Activated T-cell treated with anti-CD3 and anti-CD28 coated beads, Interleukin-2, amount 50 U/mL, for 4 hours (primary cell): Measurements from ENCODE around the gene FTO. TPM values are rescaled to one million over a fixed set of nuclear protein-coding genes. Genes with fewer than 3 reads are reported as not detected.

Experiments used
- ATAC-seq, 2 donors: fragments of 200-7000 bp; cut with Tn5 transposase; one replicate each; pipeline ENCODE4 v1.10.0; 2021
- DNase-seq: peaks from one replicate; pipeline ENCODE4 v3.0.0-alpha.2; 2020
- H3K27me3 Mint-ChIP-seq: one replicate; pipeline ENCODE4 v1.8.0; 2021; ENCODE audit warnings: low read depth, mixed read lengths
- H3K36me3 Mint-ChIP-seq: one replicate; pipeline ENCODE4 v1.8.0; 2022; ENCODE audit warnings: mixed read lengths; ENCODE audit not compliant: insufficient read depth
- H3K4me1 Mint-ChIP-seq: one replicate; pipeline ENCODE4 v1.8.0; 2021; ENCODE audit warnings: low read depth, mixed read lengths
- H3K4me3 Mint-ChIP-seq: one replicate; pipeline ENCODE4 v1.8.0; 2021; ENCODE audit warnings: mild to moderate bottlenecking, moderate library complexity, mixed read lengths
- H3K9me3 Mint-ChIP-seq: one replicate; pipeline ENCODE4 v1.8.0; 2021; ENCODE audit warnings: mixed read lengths
- total RNA-seq, 3 donors: library from RNA; stranded (reverse); gene quantifications; one replicate each; pipeline ENCODE4 v1.2.1, GENCODE V29; 2021

FTO gene
- total RNA-seq, 3 donors from 2014 or later: 41.3 to 47.8 (median 43.1) TPM

DNA sequence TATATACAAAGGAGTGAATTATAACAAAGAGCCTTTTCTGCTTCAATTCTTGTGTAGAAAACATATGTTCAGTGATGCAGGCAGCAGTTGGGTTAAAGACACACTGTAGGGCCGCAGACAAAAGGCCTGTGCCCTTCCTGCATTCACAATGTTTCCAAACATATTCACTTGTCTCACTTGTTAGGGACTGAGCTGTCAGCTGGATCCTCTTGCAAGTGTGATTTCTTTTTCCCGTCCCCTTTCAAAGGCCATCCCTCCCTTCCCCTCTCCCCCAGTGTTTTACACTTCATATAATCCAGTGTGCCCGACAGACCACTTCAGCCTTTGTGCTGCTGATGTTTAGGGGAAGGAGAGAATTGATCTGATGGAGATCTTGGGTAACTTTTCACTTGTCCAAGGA, 217.0 kb downstream of the FTO start:
- DNase-seq (no peak), ATAC-seq (no peak)
- peaks cover 2% of the 10 kb centered on the region for H3K4me1 Mint-ChIP-seq
- no peaks in the 10 kb centered on the region for H3K9me3 Mint-ChIP-seq
- peaks cover 6% of the 10 kb centered on the region for H3K36me3 Mint-ChIP-seq
- no peak overlapping the region for H3K4me3 Mint-ChIP-seq
- no peaks in the 10 kb centered on the region for H3K27me3 Mint-ChIP-seq

- H3K27me3 Mint-ChIP-seq: no peaks in the 10 kb centered on the region
- DNase-seq (no peak), ATAC-seq (no peak)
- H3K4me1 Mint-ChIP-seq: peaks cover 2% of the 10 kb centered on the region
- H3K36me3 Mint-ChIP-seq: peaks cover 6% of the 10 kb centered on the region
- H3K4me3 Mint-ChIP-seq: no peak overlapping the region
- no peaks in the 10 kb centered on the region for H3K9me3 Mint-ChIP-seq
Observed at GRCh38 chr16:53922067-53922806, 218.3 kb downstream of the FTO start.

DNA sequence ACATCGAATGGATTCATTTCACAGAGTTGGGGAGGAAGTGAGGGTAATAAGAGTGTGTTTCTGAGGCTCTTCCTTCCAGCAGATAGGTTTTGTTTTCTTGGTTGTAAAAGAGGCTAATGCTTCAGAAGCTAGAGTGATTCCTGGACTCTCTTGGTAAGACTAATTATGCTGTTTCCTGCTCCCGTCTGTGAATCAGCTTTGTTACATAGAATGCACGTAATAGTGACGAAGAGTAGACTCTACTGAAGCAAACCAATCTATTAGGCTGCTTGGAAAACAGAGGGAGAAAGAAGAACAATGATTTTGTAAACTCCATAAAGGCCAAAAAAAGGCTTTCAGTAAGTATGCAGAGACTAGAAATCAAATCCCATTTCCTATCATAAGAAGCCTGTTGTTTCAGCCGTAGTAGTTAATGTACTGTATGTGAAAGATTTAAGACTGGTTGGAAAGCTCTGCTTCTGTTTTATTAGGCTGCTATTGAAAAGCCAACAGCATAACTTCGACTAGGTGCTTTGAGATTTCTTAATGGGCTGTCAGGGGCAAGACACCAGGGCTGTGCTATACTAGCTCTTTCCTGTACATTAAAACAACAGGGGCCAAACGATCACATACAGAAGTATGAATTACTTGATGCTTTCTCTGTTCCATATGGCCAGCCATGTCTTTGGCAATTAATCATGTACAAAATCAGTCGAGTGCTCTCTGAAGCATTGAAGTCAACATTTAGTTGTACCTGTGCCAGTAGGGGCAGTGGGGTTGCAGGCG, 219.0 kb downstream of the FTO start:
- H3K27me3 Mint-ChIP-seq: no peaks in the 10 kb centered on the region
- DNase-seq: no peak
- H3K36me3 Mint-ChIP-seq: peaks cover 6% of the 10 kb centered on the region
- H3K9me3 Mint-ChIP-seq: no peaks in the 10 kb centered on the region
- peaks cover 2% of the 10 kb centered on the region for H3K4me1 Mint-ChIP-seq
- no peak overlapping the region for H3K4me3 Mint-ChIP-seq
- no peak for ATAC-seq

DNA sequence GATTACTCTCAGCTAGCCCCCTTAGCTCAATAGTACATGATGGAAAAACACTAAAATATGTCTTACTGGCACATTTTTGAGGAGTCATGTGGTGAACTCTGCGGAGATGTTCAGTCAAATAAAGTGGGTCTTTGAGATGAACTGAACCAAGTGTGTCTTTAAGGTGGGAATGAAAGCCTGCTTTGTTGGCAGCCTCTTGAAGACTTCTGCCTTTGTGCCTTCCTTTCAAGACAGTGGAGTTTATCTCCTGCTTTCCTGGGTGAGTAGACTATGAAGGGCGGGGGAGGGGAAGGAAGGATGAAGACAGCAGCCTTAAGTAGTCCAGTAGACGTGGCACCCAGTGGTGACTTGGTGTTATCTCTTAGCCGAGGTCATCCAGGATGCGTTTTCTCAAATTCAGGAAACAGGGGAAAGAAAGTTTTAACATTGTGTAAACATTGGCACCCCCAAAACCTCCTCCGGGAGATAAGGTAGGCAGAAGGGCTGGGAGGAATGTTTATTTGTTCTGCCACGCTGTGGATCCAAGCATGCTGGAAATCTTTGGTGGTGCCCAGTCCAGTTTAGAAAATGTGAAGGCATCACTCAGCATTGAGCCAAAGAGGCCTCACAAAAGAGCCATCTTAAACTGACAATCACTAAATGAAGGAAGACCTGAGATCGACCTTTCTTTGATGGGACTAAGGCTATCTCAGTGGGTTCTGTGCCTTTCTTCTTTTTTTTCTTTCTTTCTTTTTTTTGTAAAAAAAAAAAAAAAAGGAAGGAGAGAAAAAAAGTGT, 220.6 kb downstream of the FTO start:
- Mint-ChIP-seq H3K9me3 (no peaks in the 10 kb centered on the region), H3K27me3 (no peaks in the 10 kb centered on the region), H3K4me1 (peaks cover 2% of the 10 kb centered on the region), H3K4me3 (no peak overlapping the region), H3K36me3 (peaks cover 6% of the 10 kb centered on the region)
- no peak for DNase-seq
- no peak for ATAC-seq

DNA sequence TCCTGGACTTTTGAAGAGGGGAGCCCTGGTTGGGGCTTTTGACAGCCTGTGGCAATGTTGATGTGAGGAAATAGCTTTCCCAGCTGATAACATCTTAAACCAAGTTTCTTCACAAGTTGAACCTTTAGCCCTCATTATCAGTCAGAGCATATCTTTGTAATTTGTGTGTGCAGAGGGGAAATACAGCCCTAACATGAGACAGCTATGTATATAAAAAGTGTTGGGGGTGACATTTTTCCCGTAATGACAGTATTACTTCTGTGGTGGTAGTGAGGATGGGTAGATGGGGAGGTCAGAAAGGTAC, 221.1 kb downstream of the FTO start:
- Mint-ChIP-seq H3K9me3 (no peaks in the 10 kb centered on the region), H3K4me1 (peaks cover 2% of the 10 kb centered on the region), H3K4me3 (no peak overlapping the region), H3K36me3 (peaks cover 6% of the 10 kb centered on the region), H3K27me3 (no peaks in the 10 kb centered on the region)
- ATAC-seq (no peak), DNase-seq (no peak)

DNA sequence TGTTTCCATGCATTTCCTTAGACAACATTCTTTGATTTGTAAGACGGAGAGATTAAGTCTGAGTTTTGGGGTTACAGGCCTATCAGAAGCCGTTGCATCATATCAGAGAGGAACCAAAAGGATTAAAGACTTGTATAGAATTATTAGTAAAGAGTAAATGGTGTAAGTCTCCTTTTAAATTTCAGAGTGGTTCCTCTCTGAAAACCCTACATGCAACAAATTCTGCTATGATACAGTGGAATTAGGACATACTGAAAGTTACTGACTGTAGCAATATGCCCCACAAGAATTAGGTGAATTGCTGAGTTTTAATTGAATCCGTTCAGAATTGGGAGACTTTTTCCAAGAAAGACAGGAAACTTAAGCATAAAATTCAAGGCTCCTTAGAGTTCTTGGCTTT, 221.6 kb downstream of the FTO start:
- peaks cover 2% of the 10 kb centered on the region for H3K4me1 Mint-ChIP-seq
- H3K27me3 Mint-ChIP-seq: no peaks in the 10 kb centered on the region
- peaks cover 6% of the 10 kb centered on the region for H3K36me3 Mint-ChIP-seq
- ATAC-seq (no peak), DNase-seq (no peak)
- H3K4me3 Mint-ChIP-seq: no peak overlapping the region
- H3K9me3 Mint-ChIP-seq: no peaks in the 10 kb centered on the region

GRCh38 chr16:53926209-53926608, 222.3 kb downstream of the FTO start:
- peaks cover 8% of the 10 kb centered on the region for H3K36me3 Mint-ChIP-seq
- H3K27me3 Mint-ChIP-seq: no peaks in the 10 kb centered on the region
- no peaks in the 10 kb centered on the region for H3K9me3 Mint-ChIP-seq
- ATAC-seq (no peak), DNase-seq (no peak)
- H3K4me1 Mint-ChIP-seq: peaks cover 2% of the 10 kb centered on the region
- no peak overlapping the region for H3K4me3 Mint-ChIP-seq

DNA sequence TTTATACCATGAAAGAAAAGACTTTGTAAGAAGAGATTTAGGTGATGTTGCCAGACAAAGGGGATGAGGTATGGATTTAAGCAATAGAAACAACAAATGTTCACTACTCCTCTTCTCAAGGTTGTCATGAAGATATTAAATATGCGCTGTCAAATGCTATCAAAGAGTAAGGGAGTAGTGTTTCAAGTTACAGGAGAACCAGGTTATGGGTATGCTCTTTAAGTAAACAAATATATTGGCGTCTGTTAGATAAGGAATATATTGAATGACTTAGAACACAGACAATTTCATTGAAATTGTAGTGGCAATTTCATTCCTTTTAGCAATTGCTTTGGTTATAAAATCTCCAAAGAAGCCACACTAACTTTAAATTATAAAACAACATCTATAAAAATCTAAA, 229.0 kb downstream of the FTO start:
- Mint-ChIP-seq H3K36me3 (peaks cover 33% of the 10 kb centered on the region), H3K4me3 (no peak overlapping the region), H3K4me1 (no peaks in the 10 kb centered on the region), H3K9me3 (no peaks in the 10 kb centered on the region), H3K27me3 (no peaks in the 10 kb centered on the region)
- DNase-seq (no peak), ATAC-seq (no peak)

- DNase-seq (no peak), ATAC-seq (no peak)
- Mint-ChIP-seq H3K27me3 (no peaks in the 10 kb centered on the region), H3K4me1 (no peaks in the 10 kb centered on the region), H3K4me3 (no peak overlapping the region), H3K9me3 (no peaks in the 10 kb centered on the region), H3K36me3 (peaks cover 38% of the 10 kb centered on the region)
Observed at GRCh38 chr16:53933407-53933806, 229.5 kb downstream of the FTO start.

DNA sequence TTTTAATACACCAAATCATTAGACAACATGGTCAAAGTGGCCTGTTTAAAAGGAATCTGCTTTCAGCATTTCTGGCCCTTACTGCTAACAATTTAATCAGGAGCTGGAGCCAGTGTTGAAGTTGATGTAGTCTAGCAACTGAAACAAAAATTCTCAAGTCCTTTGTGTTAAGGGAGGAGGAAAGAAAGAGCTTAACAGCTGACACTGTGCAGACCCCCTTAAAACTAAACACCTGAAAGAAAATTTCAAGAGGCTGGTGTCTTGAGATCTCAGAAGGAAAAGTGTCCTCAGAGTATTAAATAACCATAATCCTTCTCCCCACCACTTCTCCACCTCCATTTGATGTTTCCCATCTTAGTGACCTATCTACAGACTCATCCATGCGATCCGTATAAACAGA, 232.1 kb downstream of the FTO start:
- no peak overlapping the region for H3K4me3 Mint-ChIP-seq

GRCh38 chr16:53936529-53936928, 232.6 kb downstream of the FTO start:
- DNase-seq (no peak), ATAC-seq (no peak)
- Mint-ChIP-seq H3K27me3 (no peaks in the 10 kb centered on the region), H3K4me1 (no peaks in the 10 kb centered on the region), H3K4me3 (no peak overlapping the region), H3K36me3 (peaks cover 51% of the 10 kb centered on the region), H3K9me3 (no peaks in the 10 kb centered on the region)

More for the DNA sequence above, 232.1 kb downstream of the FTO start:
- DNase-seq (no peak), ATAC-seq (no peak)
- Mint-ChIP-seq H3K4me1 (no peaks in the 10 kb centered on the region), H3K27me3 (no peaks in the 10 kb centered on the region), H3K36me3 (peaks cover 51% of the 10 kb centered on the region), H3K9me3 (no peaks in the 10 kb centered on the region)

DNA sequence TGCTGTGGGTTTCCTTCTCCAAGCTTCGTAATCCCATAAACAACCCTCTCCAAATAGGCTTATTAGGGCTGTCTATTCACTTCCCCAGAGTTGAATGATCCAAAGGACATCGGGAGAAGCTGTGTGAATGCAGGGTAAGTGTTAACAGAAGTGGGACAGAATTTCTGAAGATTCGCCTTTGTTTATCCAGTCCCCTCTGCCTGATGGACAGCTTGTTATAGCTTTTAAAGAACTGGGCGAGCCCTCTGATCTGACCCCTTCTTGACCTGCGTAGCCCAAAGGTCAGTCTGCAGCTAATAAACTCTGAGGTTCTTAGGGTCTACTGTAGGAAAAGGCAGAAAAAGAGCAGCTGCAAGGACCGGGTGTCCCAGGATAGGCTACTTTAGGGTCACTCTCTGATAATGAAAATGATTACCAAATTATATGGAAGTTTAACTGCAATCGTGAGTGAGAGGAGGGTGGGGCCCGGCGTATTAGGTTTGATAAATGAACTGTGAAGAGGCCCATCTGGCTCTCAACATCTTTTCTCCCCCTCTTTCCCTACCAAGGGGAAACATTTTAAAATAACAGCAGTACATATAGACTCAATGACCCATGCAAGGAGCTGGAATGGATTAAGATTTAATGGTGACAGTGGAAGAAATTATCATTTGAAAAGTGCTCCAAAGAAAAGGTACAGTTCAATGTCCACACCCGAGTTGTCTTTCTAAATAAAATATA, 233.4 kb downstream of the FTO start:
- H3K27me3 Mint-ChIP-seq: no peaks in the 10 kb centered on the region
- no peaks in the 10 kb centered on the region for H3K9me3 Mint-ChIP-seq
- no peak for DNase-seq
- ATAC-seq: no peak
- H3K4me3 Mint-ChIP-seq: no peak overlapping the region
- no peaks in the 10 kb centered on the region for H3K4me1 Mint-ChIP-seq
- H3K36me3 Mint-ChIP-seq: peaks cover 57% of the 10 kb centered on the region

- Mint-ChIP-seq H3K4me1 (no peaks in the 10 kb centered on the region), H3K36me3 (peaks cover 22% of the 10 kb centered on the region), H3K27me3 (no peaks in the 10 kb centered on the region), H3K4me3 (no peak overlapping the region), H3K9me3 (no peaks in the 10 kb centered on the region)
- DNase-seq: no peak
- no peak for ATAC-seq
Observed at GRCh38 chr16:53944025-53944424, 240.1 kb downstream of the FTO start.

DNA sequence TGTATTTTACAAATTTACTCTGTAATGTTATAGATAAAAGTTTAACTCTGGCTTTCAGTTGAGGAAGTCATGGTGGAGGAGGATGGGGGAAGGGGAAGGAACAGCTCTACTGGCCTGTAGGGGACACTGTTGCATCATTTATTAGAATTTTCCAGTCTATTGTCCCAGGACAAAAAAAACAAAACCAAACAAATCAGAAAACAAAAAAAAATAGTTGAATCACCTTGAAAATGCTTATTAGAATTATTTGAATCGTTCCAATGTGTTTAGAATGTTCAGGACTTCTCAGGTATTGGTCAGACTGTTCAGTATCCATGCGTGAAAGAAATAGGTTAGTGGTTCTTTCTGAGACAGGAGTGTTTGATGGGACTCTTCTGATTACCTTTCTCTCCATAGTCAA, 242.0 kb downstream of the FTO start:
- Mint-ChIP-seq H3K9me3 (no peaks in the 10 kb centered on the region), H3K27me3 (no peaks in the 10 kb centered on the region), H3K36me3 (peaks cover 9% of the 10 kb centered on the region), H3K4me3 (no peak overlapping the region), H3K4me1 (peaks cover 6% of the 10 kb centered on the region)
- ATAC-seq: no peak
- no peak for DNase-seq
